H1 (cell line): ENCODE measurements around the gene PRICKLE1. TPM values are rescaled to one million over a fixed set of nuclear protein-coding genes. Genes with fewer than 3 reads are reported as not detected.

Experiments used
- BCL11A ChIP-seq, 2 experiments: IDR thresholded peaks; one replicate each; pipeline ENCODE4 v1.6.1; 2011; ENCODE audit warnings: low read depth in 2 of 2, low read length in 2 of 2, mild to moderate bottlenecking in 2 of 2
- PHF8 ChIP-seq: fragments of 200-600 bp; sonication (generic); conservative IDR thresholded peaks from 2 replicates; pipeline ENCODE4 v1.7.1; 2012; ENCODE audit warnings: low read depth, mild to moderate bottlenecking, inconsistent platforms, low read length, moderate library complexity
- POLR2A ChIP-seq, 2 experiments: IDR thresholded peaks; 1 replicate in 1 of 2; 2 replicates in 1 of 2; pipeline ENCODE4 v1.6.1; 2011; ENCODE audit warnings: low read depth in 2 of 2, low read length in 2 of 2, mild to moderate bottlenecking in 2 of 2; ENCODE audit errors: control extremely low read depth in 1 of 2
- POLR2AphosphoS5 ChIP-seq: IDR thresholded peaks from 2 replicates; pipeline ENCODE4 v1.6.1; 2011; ENCODE audit warnings: low read depth, low read length
- POU5F1 ChIP-seq: IDR thresholded peaks from 2 replicates; pipeline ENCODE4 v1.6.1; 2011; ENCODE audit warnings: low read depth, mild to moderate bottlenecking, low read length, moderate library complexity
- polyA plus RNA-seq, 7 experiments: library from polyadenylated mRNA; depleted of rRNA in 3 of 7; stranded (reverse) in 5 of 7; unstranded in 2 of 7; fragments of >200 nt in 5 of 7; fragments of 200-250 nt in 2 of 7; gene quantifications; 1 replicate in 5 of 7; 2 replicates in 1 of 7; 4 replicates in 1 of 7; pipeline versions ENCODE4 v1.2.1 to v1.2.3, GENCODE V29; 2011 to 2013; ENCODE audit warnings: missing spikeins in 2 of 7, mixed read lengths in 2 of 7
- total RNA-seq: library from RNA; stranded (reverse); fragmentation: NEBNext Ultra II Directional; extraction: Animal tissue kit (Norgen Biotek cat#: 25700); gene quantifications from 2 replicates; pipeline ENCODE4 v1.2.1, GENCODE V29; 2021

PRICKLE1 gene
- total and polyA plus RNA-seq, 2 of the 8 experiments (the other 6 are each of a cell fraction or from before 2014, with no cell fraction given) = 14.0 to 22.4 TPM

- TF ChIP-seq BCL11A (IDR thresholded peaks at IDR 0.05; ENCODE audit: low read depth in 2 of 2, low read length in 2 of 2) (no peak), PHF8 (no peak), POLR2A (IDR thresholded peaks at IDR 0.05; ENCODE audit: control extremely low read depth in 1 of 2, low read depth in 2 of 2, low read length in 2 of 2) (no peak), POU5F1 (no peak), POLR2AphosphoS5 (no peak)
Measured at GRCh38 chr12:42576374-42576773, 13.2 kb downstream of the PRICKLE1 start (continued).
